ENCODE measurements around the gene SELENOF. TPM values are rescaled to one million over a fixed set of nuclear protein-coding genes. Genes with fewer than 3 reads are reported as not detected.
"Not testable (repeated sequence)": the region's sequence is repeated elsewhere in the genome, so short reads cannot be mapped to it uniquely, and the experiment has no call there.

The SELENOF gene
- polyA plus RNA-seq, 1 of the 3 experiments (the other 2 are of a cell fraction) = 155 TPM

DNA sequence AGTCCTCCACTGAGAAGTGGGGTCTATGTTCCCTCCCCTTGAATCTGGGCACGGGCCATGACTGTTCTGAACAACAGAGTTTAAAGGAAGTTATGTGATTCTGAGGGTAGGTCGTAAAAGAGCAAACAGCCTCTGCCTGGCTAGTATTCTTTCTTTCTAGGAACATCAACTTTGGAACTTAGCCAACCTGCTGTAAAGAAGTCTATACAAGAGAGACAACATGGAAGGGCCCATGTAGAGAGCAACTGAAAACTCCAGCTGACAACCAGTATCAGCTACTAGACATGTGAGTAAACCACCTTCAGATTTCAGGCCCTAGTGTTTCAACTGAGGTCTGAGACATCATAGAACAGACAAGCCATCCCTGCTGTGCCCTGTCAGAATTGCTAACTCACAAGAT is 7.5 kb downstream of the SELENOF start (continued):
- TF ChIP-seq ELF1 (IDR thresholded peaks at IDR 0.05) (no peak), CHD2 (IDR thresholded peaks at IDR 0.05; ENCODE audit: low read length, partially characterized antibody) (no peak), YY1 (IDR thresholded peaks at IDR 0.05; ENCODE audit: low read depth) (no peak), SMC3 (IDR thresholded peaks at IDR 0.05; ENCODE audit: low read depth, low read length) (no peak)
- TF ChIP-seq, protein P1, sequence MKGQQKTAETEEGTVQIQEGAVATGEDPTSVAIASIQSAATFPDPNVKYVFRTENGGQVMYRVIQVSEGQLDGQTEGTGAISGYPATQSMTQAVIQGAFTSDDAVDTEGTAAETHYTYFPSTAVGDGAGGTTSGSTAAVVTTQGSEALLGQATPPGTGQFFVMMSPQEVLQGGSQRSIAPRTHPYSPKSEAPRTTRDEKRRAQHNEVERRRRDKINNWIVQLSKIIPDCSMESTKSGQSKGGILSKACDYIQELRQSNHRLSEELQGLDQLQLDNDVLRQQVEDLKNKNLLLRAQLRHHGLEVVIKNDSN (IDR thresholded peaks at IDR 0.05; ENCODE audit: borderline replicate concordance, low read depth) = no peak
- TF ChIP-seq, protein P2, sequence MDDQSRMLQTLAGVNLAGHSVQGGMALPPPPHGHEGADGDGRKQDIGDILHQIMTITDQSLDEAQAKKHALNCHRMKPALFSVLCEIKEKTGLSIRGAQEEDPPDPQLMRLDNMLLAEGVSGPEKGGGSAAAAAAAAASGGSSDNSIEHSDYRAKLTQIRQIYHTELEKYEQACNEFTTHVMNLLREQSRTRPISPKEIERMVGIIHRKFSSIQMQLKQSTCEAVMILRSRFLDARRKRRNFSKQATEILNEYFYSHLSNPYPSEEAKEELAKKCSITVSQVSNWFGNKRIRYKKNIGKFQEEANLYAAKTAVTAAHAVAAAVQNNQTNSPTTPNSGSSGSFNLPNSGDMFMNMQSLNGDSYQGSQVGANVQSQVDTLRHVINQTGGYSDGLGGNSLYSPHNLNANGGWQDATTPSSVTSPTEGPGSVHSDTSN (IDR thresholded peaks at IDR 0.05) = no peak
- TF ChIP-seq, protein P3, sequence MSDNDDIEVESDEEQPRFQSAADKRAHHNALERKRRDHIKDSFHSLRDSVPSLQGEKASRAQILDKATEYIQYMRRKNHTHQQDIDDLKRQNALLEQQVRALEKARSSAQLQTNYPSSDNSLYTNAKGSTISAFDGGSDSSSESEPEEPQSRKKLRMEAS (IDR thresholded peaks at IDR 0.05; ENCODE audit: low read depth) = no peak

DNA sequence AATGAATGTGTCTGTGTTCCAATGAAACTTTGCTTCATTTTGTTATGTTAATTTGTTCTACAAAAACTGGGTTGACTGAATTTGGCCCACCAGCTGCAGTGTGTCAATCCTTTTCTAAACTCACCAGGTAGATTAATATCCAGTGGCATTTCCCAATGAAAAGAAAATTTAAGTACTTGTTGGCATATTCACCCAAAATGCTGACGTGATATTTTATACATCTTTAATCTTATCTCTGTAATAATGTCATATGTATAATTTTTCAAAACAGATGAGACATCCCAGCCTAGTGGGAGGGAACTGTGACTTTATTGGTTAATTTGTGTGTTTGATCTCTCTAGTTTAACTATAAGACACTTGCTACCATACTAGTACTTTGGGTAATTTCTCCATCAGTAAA is 8.1 kb downstream of the SELENOF start:
- H4K20me1 ChIP-seq (ENCODE audit: insufficient read depth) = peaks cover 58% of the 10 kb centered on the region
- ChIA-PET POLR2A (no interaction called here), CTCF (no interaction called here)
- H3K4me2 ChIP-seq = no peak overlapping the region
- TF ChIP-seq RFX5 (IDR thresholded peaks at IDR 0.05; ENCODE audit: low read length) (no peak), MXI1 (IDR thresholded peaks at IDR 0.05; ENCODE audit: low read depth, low read length) (no peak), CHD2 (IDR thresholded peaks at IDR 0.05; ENCODE audit: low read length, partially characterized antibody) (no peak), EP300 (IDR thresholded peaks at IDR 0.05; ENCODE audit: borderline replicate concordance in 1 of 2, low read depth in 1 of 2, low read length in 1 of 2) (no peak), POLR2AphosphoS5 (IDR thresholded peaks at IDR 0.05; ENCODE audit: low read depth, low read length) (no peak), NFIC (IDR thresholded peaks at IDR 0.05; ENCODE audit: borderline replicate concordance) (no peak)
- TF ChIP-seq, protein P4, sequence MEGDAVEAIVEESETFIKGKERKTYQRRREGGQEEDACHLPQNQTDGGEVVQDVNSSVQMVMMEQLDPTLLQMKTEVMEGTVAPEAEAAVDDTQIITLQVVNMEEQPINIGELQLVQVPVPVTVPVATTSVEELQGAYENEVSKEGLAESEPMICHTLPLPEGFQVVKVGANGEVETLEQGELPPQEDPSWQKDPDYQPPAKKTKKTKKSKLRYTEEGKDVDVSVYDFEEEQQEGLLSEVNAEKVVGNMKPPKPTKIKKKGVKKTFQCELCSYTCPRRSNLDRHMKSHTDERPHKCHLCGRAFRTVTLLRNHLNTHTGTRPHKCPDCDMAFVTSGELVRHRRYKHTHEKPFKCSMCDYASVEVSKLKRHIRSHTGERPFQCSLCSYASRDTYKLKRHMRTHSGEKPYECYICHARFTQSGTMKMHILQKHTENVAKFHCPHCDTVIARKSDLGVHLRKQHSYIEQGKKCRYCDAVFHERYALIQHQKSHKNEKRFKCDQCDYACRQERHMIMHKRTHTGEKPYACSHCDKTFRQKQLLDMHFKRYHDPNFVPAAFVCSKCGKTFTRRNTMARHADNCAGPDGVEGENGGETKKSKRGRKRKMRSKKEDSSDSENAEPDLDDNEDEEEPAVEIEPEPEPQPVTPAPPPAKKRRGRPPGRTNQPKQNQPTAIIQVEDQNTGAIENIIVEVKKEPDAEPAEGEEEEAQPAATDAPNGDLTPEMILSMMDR (IDR thresholded peaks at IDR 0.05) = no peak
- TF ChIP-seq, protein P5, sequence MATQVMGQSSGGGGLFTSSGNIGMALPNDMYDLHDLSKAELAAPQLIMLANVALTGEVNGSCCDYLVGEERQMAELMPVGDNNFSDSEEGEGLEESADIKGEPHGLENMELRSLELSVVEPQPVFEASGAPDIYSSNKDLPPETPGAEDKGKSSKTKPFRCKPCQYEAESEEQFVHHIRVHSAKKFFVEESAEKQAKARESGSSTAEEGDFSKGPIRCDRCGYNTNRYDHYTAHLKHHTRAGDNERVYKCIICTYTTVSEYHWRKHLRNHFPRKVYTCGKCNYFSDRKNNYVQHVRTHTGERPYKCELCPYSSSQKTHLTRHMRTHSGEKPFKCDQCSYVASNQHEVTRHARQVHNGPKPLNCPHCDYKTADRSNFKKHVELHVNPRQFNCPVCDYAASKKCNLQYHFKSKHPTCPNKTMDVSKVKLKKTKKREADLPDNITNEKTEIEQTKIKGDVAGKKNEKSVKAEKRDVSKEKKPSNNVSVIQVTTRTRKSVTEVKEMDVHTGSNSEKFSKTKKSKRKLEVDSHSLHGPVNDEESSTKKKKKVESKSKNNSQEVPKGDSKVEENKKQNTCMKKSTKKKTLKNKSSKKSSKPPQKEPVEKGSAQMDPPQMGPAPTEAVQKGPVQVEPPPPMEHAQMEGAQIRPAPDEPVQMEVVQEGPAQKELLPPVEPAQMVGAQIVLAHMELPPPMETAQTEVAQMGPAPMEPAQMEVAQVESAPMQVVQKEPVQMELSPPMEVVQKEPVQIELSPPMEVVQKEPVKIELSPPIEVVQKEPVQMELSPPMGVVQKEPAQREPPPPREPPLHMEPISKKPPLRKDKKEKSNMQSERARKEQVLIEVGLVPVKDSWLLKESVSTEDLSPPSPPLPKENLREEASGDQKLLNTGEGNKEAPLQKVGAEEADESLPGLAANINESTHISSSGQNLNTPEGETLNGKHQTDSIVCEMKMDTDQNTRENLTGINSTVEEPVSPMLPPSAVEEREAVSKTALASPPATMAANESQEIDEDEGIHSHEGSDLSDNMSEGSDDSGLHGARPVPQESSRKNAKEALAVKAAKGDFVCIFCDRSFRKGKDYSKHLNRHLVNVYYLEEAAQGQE (IDR thresholded peaks at IDR 0.05; ENCODE audit: low read depth, low read length) = no peak
- H3K36me3 ChIP-seq (replicated peaks in 1 of 2; ENCODE audit: control insufficient read depth in 1 of 2, insufficient read depth in 2 of 2, low read length in 1 of 2) = peaks cover 42 to 46% of the 10 kb centered on the region in 2 experiments
- H3K9me2 ChIP-seq = no peaks in the 10 kb centered on the region
- H3F3A ChIP-seq (replicated peaks; ENCODE audit: insufficient read depth) = no peaks in the 10 kb centered on the region
- no peaks in the 10 kb centered on the region for H3K9me3 ChIP-seq
- H3K4me1 ChIP-seq (ENCODE audit: control insufficient read depth in 1 of 2, insufficient read depth in 2 of 2, low read depth in 1 of 2, low read length in 1 of 2) = no peaks in the 10 kb centered on the region
- no peaks in the 10 kb centered on the region for H3K27me3 ChIP-seq (ENCODE audit: insufficient read depth)
- no peak overlapping the region for H3K4me3 ChIP-seq (ENCODE audit: low read depth in 2 of 2, low read length in 1 of 2)
- H3K79me2 ChIP-seq (ENCODE audit: insufficient read depth) = peaks cover 99% of the 10 kb centered on the region
- no peak overlapping the region for H3K9ac ChIP-seq
- H2AFZ ChIP-seq (ENCODE audit: low read depth) = no peak overlapping the region
- WGBS (ENCODE audit: low lambda C conversion rate) = 23% methylated on average over 1 of the region's 1 CpG
- H3K27ac ChIP-seq (ENCODE audit: low read depth in 2 of 2, low read length in 1 of 2) = no peak overlapping the region
- DNase-seq = no peak

DNA sequence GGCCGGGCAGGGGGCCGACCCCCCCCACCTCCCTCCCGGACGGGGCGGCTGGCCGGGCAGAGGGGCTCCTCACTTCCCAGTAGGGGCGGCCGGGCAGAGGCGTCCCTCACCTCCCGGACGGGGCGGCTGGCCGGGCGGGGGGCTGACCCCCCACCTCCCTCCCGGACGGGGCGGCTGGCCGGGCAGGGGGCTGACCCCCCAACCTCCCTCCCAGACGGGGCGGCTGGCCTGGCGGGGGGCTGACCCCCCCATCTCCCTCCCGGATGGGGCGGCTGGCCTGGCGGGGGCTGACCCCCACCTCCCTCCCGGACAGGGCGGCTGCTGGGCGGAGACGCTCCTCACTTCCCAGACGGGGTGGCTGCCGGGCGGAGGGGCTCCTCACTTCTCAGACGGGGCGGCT is 14.5 kb downstream of the SELENOF start:
- Histone ChIP-seq H3K36me3 (replicated peaks in 1 of 2; ENCODE audit: control insufficient read depth in 1 of 2, insufficient read depth in 2 of 2, low read length in 1 of 2) (peaks cover 35 to 46% of the 10 kb centered on the region in 2 experiments), H3K79me2 (ENCODE audit: insufficient read depth) (peaks cover 73% of the 10 kb centered on the region)
- H3K4me2 ChIP-seq; DNase-seq; H3K4me3 ChIP-seq (ENCODE audit: low read depth in 2 of 2, low read length in 1 of 2); H3K9ac ChIP-seq; H3K4me1 ChIP-seq (ENCODE audit: control insufficient read depth in 1 of 2, insufficient read depth in 2 of 2, low read depth in 1 of 2, low read length in 1 of 2); H2AFZ ChIP-seq (ENCODE audit: low read depth); H3F3A ChIP-seq (replicated peaks; ENCODE audit: insufficient read depth); H3K9me3 ChIP-seq; H3K9me2 ChIP-seq; H3K27me3 ChIP-seq (ENCODE audit: insufficient read depth); H4K20me1 ChIP-seq (ENCODE audit: insufficient read depth); POLR2A ChIA-PET; H3K27ac ChIP-seq (ENCODE audit: low read depth in 2 of 2, low read length in 1 of 2); CTCF ChIA-PET: not testable (repeated sequence)
- WGBS (ENCODE audit: low lambda C conversion rate) = no CpG with 5 or more reads among the region's 33 CpGs

Measured in SK-N-SH (cell line).